Mesenchymal stem cell (in vitro differentiated cells and primary cell): ENCODE results near the gene MET.
A peak's percentile ranks its signal among the peaks of the same experiment; 100 is the strongest.

Experiments used
- DNase-seq: peaks from one replicate; pipeline ENCODE4 v3.0.0-alpha.2; 2013
- H2AFZ ChIP-seq: one replicate; pipeline ENCODE4 v1.6.1; 2013; ENCODE audit warnings: low read depth, mild to moderate bottlenecking, control low read depth, inconsistent platforms, low read length, moderate library complexity
- H2AK5ac ChIP-seq: 2 replicates; pipeline ENCODE4 v1.6.1; 2013; ENCODE audit warnings: low read length, moderate library complexity, mild to moderate bottlenecking, inconsistent platforms; ENCODE audit not compliant: severe bottlenecking
- H2BK120ac ChIP-seq: one replicate; pipeline ENCODE4 v1.6.1; 2013; ENCODE audit warnings: low read depth, mild to moderate bottlenecking, inconsistent platforms, low read length, moderate library complexity
- H2BK12ac ChIP-seq, 2 experiments: one replicate each; pipeline ENCODE4 v1.6.1; 2013; ENCODE audit warnings: inconsistent platforms in 2 of 2, low read length in 2 of 2, mild to moderate bottlenecking in 2 of 2, moderate library complexity in 2 of 2, control low read depth in 1 of 2
- H2BK15ac ChIP-seq: one replicate; pipeline ENCODE4 v1.6.1; 2013; ENCODE audit warnings: mild to moderate bottlenecking, low read depth, inconsistent platforms; ENCODE audit not compliant: poor library complexity, severe bottlenecking
- H2BK5ac ChIP-seq: 2 replicates; pipeline ENCODE4 v1.6.1; 2013; ENCODE audit warnings: low read depth, mild to moderate bottlenecking, low read length, control low read depth, inconsistent platforms; ENCODE audit not compliant: poor library complexity, severe bottlenecking
- H3K14ac ChIP-seq, 2 experiments: one replicate each; pipeline ENCODE4 v1.6.1; 2013; ENCODE audit warnings: inconsistent platforms in 2 of 2, low read length in 2 of 2, control low read depth in 1 of 2, mild to moderate bottlenecking in 1 of 2, moderate library complexity in 1 of 2
- H3K18ac ChIP-seq, 2 experiments: one replicate each; pipeline ENCODE4 v1.6.1; 2013; ENCODE audit warnings: inconsistent platforms in 2 of 2, low read length in 2 of 2, control low read depth in 1 of 2, low read depth in 1 of 2, mild to moderate bottlenecking in 1 of 2
- H3K23ac ChIP-seq, 2 experiments: one replicate each; pipeline ENCODE4 v1.6.1; 2013; ENCODE audit warnings: inconsistent platforms in 2 of 2, low read length in 2 of 2, mild to moderate bottlenecking in 2 of 2, moderate library complexity in 2 of 2, control low read depth in 1 of 2
- H3K27ac ChIP-seq: 2 replicates; pipeline ENCODE4 v1.5.1; 2013; ENCODE audit warnings: mild to moderate bottlenecking, moderate library complexity, low read length, control low read depth, inconsistent platforms; ENCODE audit not compliant: poor library complexity, severe bottlenecking
- H3K27me3 ChIP-seq, 2 experiments: 2 replicates each; pipeline versions ENCODE4 v1.6.1 to v1.7.0; 2013; ENCODE audit warnings: low read length in 2 of 2, mild to moderate bottlenecking in 2 of 2, moderate library complexity in 2 of 2, control low read depth in 1 of 2, inconsistent platforms in 1 of 2; ENCODE audit not compliant: control insufficient read depth in 1 of 2, insufficient read depth in 1 of 2
- H3K36me3 ChIP-seq, 2 experiments: 2 replicates each; pipeline versions ENCODE4 v1.6.1 to v1.7.0; 2013; ENCODE audit warnings: low read length in 2 of 2, control low read depth in 1 of 2, inconsistent platforms in 1 of 2, low read depth in 1 of 2, mild to moderate bottlenecking in 1 of 2; ENCODE audit not compliant: insufficient read depth in 2 of 2, control insufficient read depth in 1 of 2
- H3K4ac ChIP-seq, 2 experiments: one replicate each; pipeline ENCODE4 v1.6.1; 2013; ENCODE audit warnings: inconsistent platforms in 2 of 2, low read length in 2 of 2, mild to moderate bottlenecking in 2 of 2, moderate library complexity in 2 of 2, control low read depth in 1 of 2, low read depth in 1 of 2
- H3K4me1 ChIP-seq: 2 replicates; pipeline ENCODE4 v1.6.1; 2013; ENCODE audit warnings: low read depth, low read length, control low read depth; ENCODE audit not compliant: control insufficient read depth, insufficient read depth
- H3K4me2 ChIP-seq: 2 replicates; pipeline ENCODE4 v1.6.1; 2013; ENCODE audit warnings: low read length, mild to moderate bottlenecking, inconsistent platforms; ENCODE audit not compliant: poor library complexity, severe bottlenecking
- H3K4me3 ChIP-seq, 2 experiments: 2 replicates each; pipeline versions ENCODE4 v1.5.1 to v1.7.0; 2013; ENCODE audit warnings: low read length in 2 of 2, mild to moderate bottlenecking in 2 of 2, control low read depth in 1 of 2, low read depth in 1 of 2; ENCODE audit not compliant: insufficient read depth in 1 of 2
- H3K79me1 ChIP-seq: replicated peaks from 2 replicates; pipeline ENCODE4 v1.6.1; 2013; ENCODE audit warnings: mild to moderate bottlenecking, control low read depth, low read length, inconsistent platforms; ENCODE audit not compliant: poor library complexity, severe bottlenecking
- H3K9ac ChIP-seq: 2 replicates; pipeline ENCODE4 v1.7.0; 2013; ENCODE audit warnings: mild to moderate bottlenecking, low read length, moderate library complexity
- H3K9me3 ChIP-seq: 2 replicates; pipeline ENCODE4 v1.7.0; 2013; ENCODE audit warnings: mild to moderate bottlenecking, low read length; ENCODE audit not compliant: control insufficient read depth
- H4K8ac ChIP-seq: one replicate; pipeline ENCODE4 v1.6.1; 2013; ENCODE audit warnings: inconsistent platforms, mild to moderate bottlenecking, low read length, moderate library complexity
- H4K91ac ChIP-seq: one replicate; pipeline ENCODE4 v1.6.1; 2013; ENCODE audit warnings: mild to moderate bottlenecking, low read length, inconsistent platforms
- WGBS: methylation state at CpG from one replicate; pipeline ENCODE4 v1.1.7; 2013; ENCODE audit warnings: mixed read lengths; 5-methylcytosine and 5-hydroxymethylcytosine counted together

Gene MET

GRCh38 chr7:116706668-116707126 lies 34.7 kb downstream of the MET start:
- H2BK15ac ChIP-seq: no peak overlapping the region
- H3K27me3 ChIP-seq: no peaks in the 10 kb centered on the region
- 48% methylated on average over 2 of the region's 3 CpGs for WGBS
- no peaks in the 10 kb centered on the region for H3K4me1 ChIP-seq
- no peaks in the 10 kb centered on the region for H3K79me1 ChIP-seq
- H3K9me3 ChIP-seq: no peaks in the 10 kb centered on the region
- H3K27ac ChIP-seq: peak overlapping the region; percentile 58
- peak overlapping the region; percentile 61 for H2BK120ac ChIP-seq
- H4K8ac ChIP-seq: no peak overlapping the region
- no peak overlapping the region for H4K91ac ChIP-seq
- no peak overlapping the region for H3K18ac ChIP-seq
- no peak overlapping the region for H3K4ac ChIP-seq
- H2AFZ ChIP-seq: no peak overlapping the region
- no peak overlapping the region for H3K14ac ChIP-seq
- H2BK12ac ChIP-seq: no peak overlapping the region
- H2AK5ac ChIP-seq: no peak overlapping the region
- no peaks in the 10 kb centered on the region for H3K36me3 ChIP-seq
- H3K23ac ChIP-seq: no peak overlapping the region
- H2BK5ac ChIP-seq: no peak overlapping the region
- peak overlapping the region in 1 of 2 experiments; percentile 19 for H3K4me3 ChIP-seq
- H3K4me2 ChIP-seq: peak overlapping the region; percentile 13
- peak; percentile 12 for DNase-seq
- H3K9ac ChIP-seq: peak overlapping the region; percentile 44

DNA sequence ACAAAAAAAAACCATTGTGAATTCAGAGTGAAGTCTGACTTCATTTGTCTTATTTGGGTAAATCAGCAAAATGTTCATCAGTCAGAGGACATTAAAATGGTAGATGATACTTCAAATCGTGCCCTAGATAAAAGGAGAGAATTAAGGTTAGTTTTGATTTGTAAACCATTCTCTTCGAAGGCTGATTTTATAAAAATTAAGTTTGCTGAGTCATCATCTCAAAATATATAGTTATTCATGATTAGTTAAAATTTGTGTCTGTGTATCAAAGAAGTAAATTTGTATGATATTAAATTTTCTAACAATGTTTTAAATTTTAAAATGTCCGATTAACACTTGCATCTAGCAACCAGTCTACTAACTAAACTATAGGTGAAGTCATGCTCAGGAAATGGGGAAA lies 35.3 kb downstream of the MET start:
- H3K9me3 ChIP-seq: no peaks in the 10 kb centered on the region
- H3K23ac ChIP-seq: no peak overlapping the region
- H4K91ac ChIP-seq: no peak overlapping the region
- no peak overlapping the region for H3K18ac ChIP-seq
- no peak overlapping the region for H3K4ac ChIP-seq
- no peaks in the 10 kb centered on the region for H3K79me1 ChIP-seq
- H2BK120ac ChIP-seq: no peak overlapping the region
- H3K27me3 ChIP-seq: no peaks in the 10 kb centered on the region
- 80% methylated on average over 1 of the region's 3 CpGs for WGBS
- no peak overlapping the region for H4K8ac ChIP-seq
- H2AFZ ChIP-seq: no peak overlapping the region
- no peak overlapping the region for H2BK5ac ChIP-seq
- H3K4me2 ChIP-seq: no peak overlapping the region
- no peak overlapping the region for H3K14ac ChIP-seq
- peaks cover 0 to 3% of the 10 kb centered on the region in 2 experiments for H3K36me3 ChIP-seq
- H3K27ac ChIP-seq: no peak overlapping the region
- H3K4me3 ChIP-seq: no peak overlapping the region
- H3K4me1 ChIP-seq: no peaks in the 10 kb centered on the region
- DNase-seq: no peak
- no peak overlapping the region for H2BK15ac ChIP-seq
- peak overlapping the region; percentile 44 for H3K9ac ChIP-seq
- no peak overlapping the region for H2AK5ac ChIP-seq
- H2BK12ac ChIP-seq: no peak overlapping the region

DNA sequence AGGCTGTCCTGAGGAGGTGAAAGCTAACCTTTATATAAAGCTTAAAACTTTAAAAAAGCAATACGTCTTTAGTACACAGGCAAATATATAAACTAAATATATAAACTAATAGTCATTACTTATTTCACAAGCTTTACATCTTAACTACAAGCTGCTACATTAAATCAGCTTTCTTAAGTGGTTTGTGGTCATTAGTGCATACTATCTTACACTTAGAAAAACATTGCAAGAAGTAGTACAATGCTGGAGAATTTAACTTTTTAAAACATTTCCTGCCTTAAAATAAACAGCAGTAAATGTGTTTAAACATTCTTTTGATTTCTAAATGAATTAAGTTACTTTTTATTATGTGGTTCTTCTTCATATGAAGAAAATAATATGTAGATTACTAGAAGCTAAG lies 36.3 kb downstream of the MET start:
- Histone ChIP-seq H3K27me3 (no peaks in the 10 kb centered on the region), H3K23ac (no peak overlapping the region), H3K9ac (no peak overlapping the region), H4K8ac (no peak overlapping the region), H2BK120ac (no peak overlapping the region), H3K4me3 (no peak overlapping the region), H2AFZ (no peak overlapping the region), H2BK15ac (no peak overlapping the region), H3K4me2 (no peak overlapping the region), H2AK5ac (no peak overlapping the region), H3K27ac (peak overlapping the region; percentile 49), H2BK12ac (no peak overlapping the region), H3K36me3 (peaks cover 0 to 3% of the 10 kb centered on the region in 2 experiments), H3K14ac (no peak overlapping the region), H3K79me1 (no peaks in the 10 kb centered on the region), H3K9me3 (no peaks in the 10 kb centered on the region), H3K18ac (no peak overlapping the region), H2BK5ac (no peak overlapping the region), H3K4me1 (no peaks in the 10 kb centered on the region), H3K4ac (no peak overlapping the region), H4K91ac (no peak overlapping the region)
- WGBS: no CpG with 5 or more reads among the region's 1 CpG
- DNase-seq: peak; percentile 54

GRCh38 chr7:116708861-116709260 lies 36.9 kb downstream of the MET start:
- no peak overlapping the region for H3K23ac ChIP-seq
- no peak overlapping the region for H3K4ac ChIP-seq
- no peak overlapping the region for H4K8ac ChIP-seq
- H3K79me1 ChIP-seq: no peaks in the 10 kb centered on the region
- H3K9ac ChIP-seq: no peak overlapping the region
- WGBS: 86% methylated on average over 1 of the region's 1 CpG
- H2BK15ac ChIP-seq: no peak overlapping the region
- H3K14ac ChIP-seq: no peak overlapping the region
- no peak overlapping the region for H4K91ac ChIP-seq
- peaks cover 0 to 3% of the 10 kb centered on the region in 2 experiments for H3K36me3 ChIP-seq
- H2BK12ac ChIP-seq: no peak overlapping the region
- no peaks in the 10 kb centered on the region for H3K27me3 ChIP-seq
- H2AK5ac ChIP-seq: no peak overlapping the region
- no peak for DNase-seq
- H3K27ac ChIP-seq: no peak overlapping the region
- H2BK5ac ChIP-seq: no peak overlapping the region
- no peaks in the 10 kb centered on the region for H3K4me1 ChIP-seq
- no peak overlapping the region for H2BK120ac ChIP-seq
- H3K4me2 ChIP-seq: no peak overlapping the region
- no peak overlapping the region for H2AFZ ChIP-seq
- H3K18ac ChIP-seq: no peak overlapping the region
- no peaks in the 10 kb centered on the region for H3K9me3 ChIP-seq
- no peak overlapping the region for H3K4me3 ChIP-seq
